GM18505 (cell line): ENCODE measurements around the gene FRAS1.
"Not testable (repeated sequence)": the region's sequence is repeated elsewhere in the genome, so short reads cannot be mapped to it uniquely, and the experiment has no call there.

Source experiments
- ATAC-seq: cut with Tn5 transposase; IDR thresholded peaks from one replicate; pipeline ENCODE4 v1.9.1; 2021; ENCODE audit not compliant: unreplicated experiment
- POLR2A ChIP-seq: IDR thresholded peaks from 4 replicates; pipeline ENCODE4 v1.6.1; 2011; ENCODE audit warnings: borderline replicate concordance; ENCODE audit not compliant: insufficient read depth, insufficient read length; ENCODE audit errors: extremely low read depth

The FRAS1 gene

GRCh38 chr4:78074759-78075158, 17.6 kb downstream of the FRAS1 start:
- TF ChIP-seq POLR2A, result no peak
- no peak for ATAC-seq

DNA sequence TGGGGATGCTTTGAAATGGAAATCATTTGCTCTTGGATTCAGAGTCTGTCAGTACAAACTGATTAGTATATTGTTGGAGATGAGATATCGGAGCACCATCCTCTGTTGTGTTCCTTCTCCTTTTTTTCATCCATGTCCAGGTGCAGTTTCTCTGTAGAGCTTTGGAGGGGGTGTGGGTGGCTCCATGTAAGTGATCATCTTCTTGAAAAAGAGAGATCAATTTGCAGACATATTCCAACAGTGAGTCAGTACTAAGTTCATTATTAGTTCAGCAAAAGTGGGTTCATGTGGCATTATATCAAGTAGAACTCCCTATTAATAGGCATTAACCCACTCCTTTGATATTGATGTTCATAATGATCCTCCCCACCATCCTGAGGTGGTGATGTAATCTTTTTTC, 18.9 kb downstream of the FRAS1 start:
- TF ChIP-seq POLR2A, result no peak
- no peak for ATAC-seq

DNA sequence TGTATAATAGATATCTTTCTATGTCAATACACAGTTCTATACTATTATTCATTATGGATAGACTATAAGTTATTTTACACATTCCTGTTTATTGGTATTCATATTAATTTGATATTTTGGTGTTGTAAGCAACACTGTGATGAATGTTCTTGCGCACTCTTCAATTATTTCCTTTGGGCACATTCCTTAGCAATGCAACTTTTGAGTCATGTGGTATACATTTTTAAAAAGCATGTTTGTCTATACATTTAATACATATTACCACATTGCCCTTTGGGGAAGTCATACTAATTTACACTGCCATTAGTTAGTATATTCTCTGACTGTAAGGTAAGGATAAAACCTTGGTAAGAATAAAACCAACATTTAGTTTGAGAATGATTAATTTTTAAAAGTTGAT, 21.0 kb downstream of the FRAS1 start:
- no peak for TF ChIP-seq POLR2A
- ATAC-seq, result no peak

GRCh38 chr4:78079726-78080430, 22.8 kb downstream of the FRAS1 start:
- ATAC-seq, result no peak
- no peak for TF ChIP-seq POLR2A

- no peak for ATAC-seq
- TF ChIP-seq POLR2A, result no peak
Measured at GRCh38 chr4:78081541-78081940, 24.4 kb downstream of the FRAS1 start.

- TF ChIP-seq POLR2A, result no peak
- no peak for ATAC-seq
Measured at GRCh38 chr4:78083035-78083434, 25.9 kb downstream of the FRAS1 start.

DNA sequence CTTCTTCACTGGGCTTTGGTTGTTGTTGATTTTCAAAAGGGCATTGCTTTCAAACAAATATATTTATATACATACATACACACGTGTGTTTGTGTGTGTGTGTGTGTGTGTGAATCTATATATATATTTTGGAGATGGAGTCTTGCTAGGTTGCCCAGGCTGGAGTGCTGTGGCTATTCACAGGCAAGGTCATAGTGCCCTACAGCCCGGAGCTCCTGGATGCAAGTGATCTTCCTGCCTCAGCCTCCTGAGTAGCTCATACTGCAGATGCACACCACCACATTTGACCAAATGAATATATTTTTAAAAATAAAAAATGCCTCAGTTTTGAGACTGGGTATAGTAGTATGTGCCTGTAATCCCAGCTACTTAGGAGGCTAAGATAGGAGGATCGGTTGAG, 34.4 kb downstream of the FRAS1 start:
- no peak for ATAC-seq
- no peak for TF ChIP-seq POLR2A

DNA sequence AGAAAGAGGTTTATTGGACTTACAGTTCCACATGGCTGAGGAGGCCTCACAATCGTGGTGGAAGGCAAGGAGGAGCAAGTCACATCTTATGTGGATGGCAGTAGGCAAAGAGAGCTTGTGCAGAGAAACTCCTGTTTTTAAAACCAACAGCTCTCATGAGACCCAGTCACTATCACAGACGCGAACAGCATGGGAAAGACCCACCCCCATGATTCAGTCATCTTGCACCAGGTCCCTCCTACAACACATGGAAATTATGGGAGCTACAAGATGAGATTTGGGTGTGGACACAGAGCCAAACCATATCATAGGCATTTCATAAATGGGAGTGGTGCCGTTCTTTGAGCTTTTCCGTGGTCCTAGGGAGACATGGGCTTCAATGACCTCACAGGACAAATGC, 35.2 kb downstream of the FRAS1 start:
- ATAC-seq, result not testable (repeated sequence)

- no peak for ATAC-seq
- TF ChIP-seq POLR2A, result no peak
Measured at GRCh38 chr4:78092850-78093249, 35.7 kb downstream of the FRAS1 start.

- ATAC-seq, result no peak
- no peak for TF ChIP-seq POLR2A
Measured at GRCh38 chr4:78095081-78095480, 38.0 kb downstream of the FRAS1 start.

GRCh38 chr4:78099058-78099457, 41.9 kb downstream of the FRAS1 start:
- ATAC-seq, result no peak
- TF ChIP-seq POLR2A, result no peak

DNA sequence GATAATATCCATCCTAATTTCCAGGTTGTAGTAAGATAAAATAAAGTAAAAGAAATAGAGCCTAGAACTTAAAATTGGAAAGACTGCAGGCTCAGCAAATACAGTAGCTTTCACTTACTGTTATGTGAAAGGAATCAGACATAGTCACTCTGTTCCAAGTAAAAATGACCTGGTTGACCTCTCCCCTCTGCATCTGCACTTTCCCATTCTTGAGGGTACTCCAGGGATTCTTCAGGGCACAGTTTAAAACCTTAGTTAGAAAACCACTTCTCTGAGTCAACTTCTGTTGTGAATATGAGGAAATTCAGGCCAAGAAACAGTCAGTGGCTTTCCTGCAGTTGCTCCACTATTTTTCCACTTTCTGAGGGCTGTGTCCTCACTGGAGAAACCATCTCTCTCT, 42.9 kb downstream of the FRAS1 start:
- ATAC-seq, result no peak

DNA sequence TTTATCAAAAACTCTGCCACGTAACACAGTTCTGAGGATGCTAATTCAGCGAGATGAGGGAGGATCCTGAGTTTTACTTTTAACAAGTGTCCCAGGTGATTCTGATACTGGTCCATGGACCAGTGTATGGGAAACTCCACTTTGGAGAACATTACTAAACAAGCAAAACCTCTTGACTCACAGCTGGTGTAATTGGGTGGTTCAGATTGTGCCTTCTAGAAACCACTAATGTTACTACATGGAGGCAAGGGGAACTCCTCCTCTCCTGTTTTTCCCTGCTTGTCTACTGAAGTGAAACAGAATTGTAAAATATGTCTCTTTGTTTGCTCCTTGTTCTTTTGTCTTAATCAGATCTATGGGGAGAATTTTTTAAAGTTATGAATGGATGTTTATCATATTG, 62.6 kb downstream of the FRAS1 start:
- no peak for ATAC-seq
- no peak for TF ChIP-seq POLR2A

More for the DNA sequence above, 42.9 kb downstream of the FRAS1 start:
- no peak for TF ChIP-seq POLR2A

DNA sequence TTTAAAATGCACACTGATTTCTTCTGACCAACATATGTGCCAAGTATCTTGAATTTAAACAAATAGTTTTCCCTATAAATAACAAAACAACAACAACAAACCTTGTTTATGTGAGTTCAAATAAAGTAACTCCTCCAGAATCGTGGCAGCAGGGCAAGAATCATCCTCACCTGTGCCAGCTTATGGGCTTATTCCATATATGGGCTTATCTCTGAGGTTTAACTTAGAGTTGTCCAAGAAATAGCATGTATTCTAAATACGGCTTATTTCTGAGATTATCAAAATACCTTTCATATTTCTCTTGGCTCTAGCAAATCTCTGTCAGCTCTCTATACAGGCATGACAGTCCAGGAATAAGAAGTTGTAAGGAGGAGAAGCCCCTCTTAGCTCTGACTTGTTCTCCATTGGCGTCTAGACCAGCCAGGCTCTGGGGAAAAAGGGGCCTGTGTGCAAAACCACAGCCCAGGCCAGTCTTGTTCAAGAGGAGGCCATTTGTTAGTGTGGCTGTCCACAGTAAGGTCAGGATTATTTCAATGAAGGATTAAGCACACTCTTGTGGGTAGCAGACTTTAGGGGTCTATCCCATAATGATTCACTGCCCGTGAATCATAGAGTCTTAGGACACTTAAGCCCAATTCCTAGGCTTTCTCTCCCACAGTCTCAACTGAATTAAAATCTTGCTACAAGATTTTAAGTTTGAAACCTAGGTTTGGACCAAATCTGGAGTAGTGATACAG, 63.2 kb downstream of the FRAS1 start:
- no peak for ATAC-seq
- no peak for TF ChIP-seq POLR2A

DNA sequence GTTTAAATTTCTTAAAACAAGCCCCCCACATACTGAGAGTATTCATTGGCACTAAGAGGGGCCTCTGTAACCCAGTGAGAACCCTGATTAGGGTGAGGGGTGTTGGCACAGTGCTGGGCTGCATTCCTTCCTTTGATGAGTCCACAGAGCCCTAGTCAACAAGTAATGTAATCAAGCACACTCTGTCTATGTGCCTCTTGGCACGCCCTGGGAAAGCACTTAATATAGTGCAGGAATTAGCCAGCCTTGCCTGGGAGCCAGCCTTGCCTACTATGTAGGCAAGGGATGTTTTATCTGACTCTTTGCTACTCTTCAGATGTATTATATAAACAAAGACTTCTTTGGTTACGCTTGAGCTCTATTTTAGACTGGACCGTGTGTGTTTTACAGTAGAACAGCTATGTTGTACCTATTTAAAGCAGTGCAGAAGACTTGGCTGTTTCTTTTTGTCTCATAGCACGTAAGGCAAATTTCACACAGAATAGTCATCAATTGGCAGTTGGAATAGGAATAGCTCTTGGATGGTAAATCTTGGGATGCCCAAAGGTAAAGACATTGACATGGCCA, 64.3 kb downstream of the FRAS1 start:
- no peak for TF ChIP-seq POLR2A
- no peak for ATAC-seq

- not testable (repeated sequence) for ATAC-seq
Measured at GRCh38 chr4:78125834-78126331, 68.8 kb downstream of the FRAS1 start.
